ENCODE results near the gene TBC1D1. TPM values are rescaled to one million over a fixed set of nuclear protein-coding genes. Genes with fewer than 3 reads are reported as not detected.

The TBC1D1 gene
- total RNA-seq, 1 experiment from 2014 or later, result 28.5 TPM

GRCh38 chr4:37858112-37858511 is 32.8 kb upstream of the TBC1D1 start:
- POLR2A ChIA-PET, result no interaction called here
- TF ChIP-seq CTCF (IDR thresholded peaks at IDR 0.05; ENCODE audit: insufficient read depth in 1 of 2, low read depth in 1 of 2, low read length in 1 of 2, severe bottlenecking in 1 of 2, unreplicated experiment in 1 of 2), result no peak
- no peak overlapping the region for H3K4me3 Mint-ChIP-seq (ENCODE audit: unreplicated experiment)
- intact Hi-C loops (cut with micrococcal nuclease; ENCODE audit: unreplicated experiment), result no loop called here
- no peaks in the 10 kb centered on the region for H3K27me3 Mint-ChIP-seq (ENCODE audit: insufficient read depth, unreplicated experiment)
- no peaks in the 10 kb centered on the region for H3K27me3 ChIP-seq (replicated peaks; ENCODE audit: control insufficient read depth, insufficient read depth, low read length)
- 0 out of 2 replicates have a peak, but pooled peaks cover under 1% of the 10 kb centered on the region for H3K36me3 ChIP-seq (ENCODE audit: control insufficient read depth, insufficient read depth, low read length)
- H3K4me1 ChIP-seq, result no peaks in the 10 kb centered on the region
- no peaks in the 10 kb centered on the region for H3K4me1 Mint-ChIP-seq (ENCODE audit: low read depth, unreplicated experiment)
- H3K36me3 Mint-ChIP-seq (ENCODE audit: insufficient read depth, unreplicated experiment), result peaks cover 20% of the 10 kb centered on the region
- BruUV-seq (replicated peaks), result no TSS peak
- no peak overlapping the region for H3K27ac Mint-ChIP-seq (ENCODE audit: unreplicated experiment)
- no peak overlapping the region for H3K4me3 ChIP-seq (ENCODE audit: low read depth, low read length)
- no peaks in the 10 kb centered on the region for H3K9me3 Mint-ChIP-seq (ENCODE audit: unreplicated experiment)
- H3K9me3 ChIP-seq, result no peaks in the 10 kb centered on the region
- DNase-seq, result no peak
- CTCF ChIA-PET, result interaction anchor here (0.7 kb wide), 1 partner anchor 165 kb away, joined by 3 read pairs; no protein-coding TSS in a partner anchor

- 0 out of 2 replicates have a peak, but pooled peaks cover 1% of the 10 kb centered on the region for H3K36me3 ChIP-seq (ENCODE audit: control insufficient read depth, insufficient read depth, low read length)
- no peak for TF ChIP-seq CTCF (IDR thresholded peaks at IDR 0.05; ENCODE audit: insufficient read depth in 1 of 2, low read depth in 1 of 2, low read length in 1 of 2, severe bottlenecking in 1 of 2, unreplicated experiment in 1 of 2)
- Mint-ChIP-seq H3K4me3 (ENCODE audit: unreplicated experiment) (no peak overlapping the region), H3K4me1 (ENCODE audit: low read depth, unreplicated experiment) (no peaks in the 10 kb centered on the region), H3K27ac (ENCODE audit: unreplicated experiment) (no peak overlapping the region), H3K36me3 (ENCODE audit: insufficient read depth, unreplicated experiment) (peaks cover 24% of the 10 kb centered on the region), H3K27me3 (ENCODE audit: insufficient read depth, unreplicated experiment) (no peaks in the 10 kb centered on the region), H3K9me3 (ENCODE audit: unreplicated experiment) (no peaks in the 10 kb centered on the region)
- H3K9me3 ChIP-seq, result no peaks in the 10 kb centered on the region
- DNase-seq, result no peak
- POLR2A ChIA-PET, result no interaction called here
- no peaks in the 10 kb centered on the region for H3K27me3 ChIP-seq (replicated peaks; ENCODE audit: control insufficient read depth, insufficient read depth, low read length)
- intact Hi-C loops (cut with micrococcal nuclease; ENCODE audit: unreplicated experiment), result no loop called here
- BruUV-seq (replicated peaks), result no TSS peak
- H3K4me1 ChIP-seq, result no peaks in the 10 kb centered on the region
- no peak overlapping the region for H3K4me3 ChIP-seq (ENCODE audit: low read depth, low read length)
- CTCF ChIA-PET, result no interaction called here
Measured at GRCh38 chr4:37858872-37859271, 32.0 kb upstream of the TBC1D1 start.

- no peaks in the 10 kb centered on the region for H3K27me3 ChIP-seq (replicated peaks; ENCODE audit: control insufficient read depth, insufficient read depth, low read length)
- H3K9me3 ChIP-seq, result no peaks in the 10 kb centered on the region
- DNase-seq, result no peak
- H3K36me3 Mint-ChIP-seq (ENCODE audit: insufficient read depth, unreplicated experiment), result peaks cover 24% of the 10 kb centered on the region
- no peak for TF ChIP-seq CTCF (IDR thresholded peaks at IDR 0.05; ENCODE audit: insufficient read depth in 1 of 2, low read depth in 1 of 2, low read length in 1 of 2, severe bottlenecking in 1 of 2, unreplicated experiment in 1 of 2)
- no peak overlapping the region for H3K27ac Mint-ChIP-seq (ENCODE audit: unreplicated experiment)
- 0 out of 2 replicates have a peak, but pooled peaks cover 1% of the 10 kb centered on the region for H3K36me3 ChIP-seq (ENCODE audit: control insufficient read depth, insufficient read depth, low read length)
- POLR2A ChIA-PET, result no interaction called here
- H3K4me3 ChIP-seq (ENCODE audit: low read depth, low read length), result no peak overlapping the region
- H3K27me3 Mint-ChIP-seq (ENCODE audit: insufficient read depth, unreplicated experiment), result no peaks in the 10 kb centered on the region
- H3K9me3 Mint-ChIP-seq (ENCODE audit: unreplicated experiment), result no peaks in the 10 kb centered on the region
- H3K4me3 Mint-ChIP-seq (ENCODE audit: unreplicated experiment), result no peak overlapping the region
- H3K4me1 Mint-ChIP-seq (ENCODE audit: low read depth, unreplicated experiment), result no peaks in the 10 kb centered on the region
- no TSS peak for BruUV-seq (replicated peaks)
- no peaks in the 10 kb centered on the region for H3K4me1 ChIP-seq
- intact Hi-C loops (cut with micrococcal nuclease; ENCODE audit: unreplicated experiment), result no loop called here
- CTCF ChIA-PET, result no interaction called here
Measured at GRCh38 chr4:37860266-37860665, 30.6 kb upstream of the TBC1D1 start.

All from Caco-2 (cell line).